ENCODE measurements around the gene ATP2B2.

DNA sequence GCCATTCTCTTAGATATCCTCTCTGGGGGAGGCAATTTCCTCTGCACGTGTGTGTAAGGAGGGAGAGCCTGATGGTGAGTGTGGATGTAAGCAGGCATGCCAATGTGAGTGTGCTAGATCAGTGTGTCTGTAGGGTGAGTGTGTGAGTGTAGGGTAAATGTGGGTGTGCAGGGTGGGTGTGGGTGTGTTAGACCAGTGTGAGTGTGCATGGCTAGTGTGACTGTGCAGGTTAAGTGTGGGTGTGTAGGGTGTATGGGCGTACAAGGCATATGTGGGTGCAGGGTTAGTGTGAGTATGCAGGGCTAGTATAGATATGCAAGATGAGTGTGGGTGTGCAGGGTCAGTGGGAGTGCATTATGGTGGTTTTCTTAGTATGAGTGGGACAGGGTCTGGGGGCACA is 48.4 kb downstream of the ATP2B2 start:
- TF ChIP-seq SIN3A (conservative IDR thresholded peaks at IDR 0.05 in 1 of 2, IDR thresholded peaks at IDR 0.05 in 1 of 2; ENCODE audit: low read depth in 1 of 2, low read length in 2 of 2): no peak
- TF ChIP-seq SRF (IDR thresholded peaks at IDR 0.05; ENCODE audit: low read depth, low read length): no peak
- no peak for TF ChIP-seq CHD1 (IDR thresholded peaks at IDR 0.05; ENCODE audit: low read depth, low read length)
- TF ChIP-seq TAF7 (optimal IDR thresholded peaks at IDR 0.05; ENCODE audit: borderline replicate concordance, low read depth, low read length): no peak
- TF ChIP-seq BRCA1 (IDR thresholded peaks at IDR 0.05; ENCODE audit: low read depth, low read length): no peak
- no peak for TF ChIP-seq RFX5 (IDR thresholded peaks at IDR 0.05; ENCODE audit: borderline replicate concordance, low read depth, low read length)
- TF ChIP-seq EGR1 (IDR thresholded peaks at IDR 0.05; ENCODE audit: borderline replicate concordance, low read depth, low read length): no peak
- TF ChIP-seq, protein P1, sequence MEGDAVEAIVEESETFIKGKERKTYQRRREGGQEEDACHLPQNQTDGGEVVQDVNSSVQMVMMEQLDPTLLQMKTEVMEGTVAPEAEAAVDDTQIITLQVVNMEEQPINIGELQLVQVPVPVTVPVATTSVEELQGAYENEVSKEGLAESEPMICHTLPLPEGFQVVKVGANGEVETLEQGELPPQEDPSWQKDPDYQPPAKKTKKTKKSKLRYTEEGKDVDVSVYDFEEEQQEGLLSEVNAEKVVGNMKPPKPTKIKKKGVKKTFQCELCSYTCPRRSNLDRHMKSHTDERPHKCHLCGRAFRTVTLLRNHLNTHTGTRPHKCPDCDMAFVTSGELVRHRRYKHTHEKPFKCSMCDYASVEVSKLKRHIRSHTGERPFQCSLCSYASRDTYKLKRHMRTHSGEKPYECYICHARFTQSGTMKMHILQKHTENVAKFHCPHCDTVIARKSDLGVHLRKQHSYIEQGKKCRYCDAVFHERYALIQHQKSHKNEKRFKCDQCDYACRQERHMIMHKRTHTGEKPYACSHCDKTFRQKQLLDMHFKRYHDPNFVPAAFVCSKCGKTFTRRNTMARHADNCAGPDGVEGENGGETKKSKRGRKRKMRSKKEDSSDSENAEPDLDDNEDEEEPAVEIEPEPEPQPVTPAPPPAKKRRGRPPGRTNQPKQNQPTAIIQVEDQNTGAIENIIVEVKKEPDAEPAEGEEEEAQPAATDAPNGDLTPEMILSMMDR (IDR thresholded peaks at IDR 0.05; ENCODE audit: control extremely low read depth in 1 of 3, insufficient read depth in 1 of 3, low read depth in 1 of 3, low read length in 3 of 3): no peak
- no peak for TF ChIP-seq TBP (IDR thresholded peaks at IDR 0.05; ENCODE audit: low read depth, low read length)
- no peak for TF ChIP-seq CREB1 (IDR thresholded peaks at IDR 0.05)

Measured in H1 (cell line).